8988T (cell line): ENCODE measurements around the gene RNF115.
"Not testable (repeated sequence)": the region's sequence is repeated elsewhere in the genome, so short reads cannot be mapped to it uniquely, and the experiment has no call there.

Experiments used
- DNase-seq: peaks from one replicate; pipeline ENCODE4 v3.0.0; 2011

RNF115 gene

GRCh38 chr1:145771056-145771455, 52.8 kb downstream of the RNF115 start:
- DNase-seq, result no peak

GRCh38 chr1:145768004-145768403, 55.9 kb downstream of the RNF115 start:
- not testable (repeated sequence) for DNase-seq

- not testable (repeated sequence) for DNase-seq
These were observed 57.0 kb downstream of the RNF115 start for GRCh38 chr1:145766926-145767325.

- DNase-seq, result not testable (repeated sequence)
These were observed 58.1 kb downstream of the RNF115 start for GRCh38 chr1:145765585-145766360.

GRCh38 chr1:145765127-145765526, 58.8 kb downstream of the RNF115 start:
- DNase-seq, result not testable (repeated sequence)

- DNase-seq, result not testable (repeated sequence)
These were observed 59.5 kb downstream of the RNF115 start for GRCh38 chr1:145764231-145764940.

- DNase-seq, result not testable (repeated sequence)
These were observed 61.9 kb downstream of the RNF115 start for GRCh38 chr1:145762001-145762400.

- not testable (repeated sequence) for DNase-seq
These were observed 62.4 kb downstream of the RNF115 start for GRCh38 chr1:145761498-145761897.

- DNase-seq, result not testable (repeated sequence)
These were observed 63.4 kb downstream of the RNF115 start for GRCh38 chr1:145760395-145760949.

- DNase-seq, result no peak
These were observed 64.2 kb downstream of the RNF115 start for GRCh38 chr1:145759721-145760120.

- DNase-seq, result no peak
These were observed 65.3 kb downstream of the RNF115 start for GRCh38 chr1:145758575-145758974.

GRCh38 chr1:145758116-145758515, 65.8 kb downstream of the RNF115 start:
- no peak for DNase-seq

GRCh38 chr1:145757420-145757819, 66.5 kb downstream of the RNF115 start:
- no peak for DNase-seq

GRCh38 chr1:145751491-145752037, 72.3 kb downstream of the RNF115 start:
- DNase-seq, result no peak

GRCh38 chr1:145750426-145750825, 73.5 kb downstream of the RNF115 start:
- no peak for DNase-seq

- DNase-seq, result no peak
These were observed 76.3 kb downstream of the RNF115 start for GRCh38 chr1:145747398-145748247.

- DNase-seq, result no peak
These were observed 83.6 kb downstream of the RNF115 start for GRCh38 chr1:145740269-145740668.

- no peak for DNase-seq
These were observed 87.7 kb downstream of the RNF115 start for GRCh38 chr1:145736191-145736590.

GRCh38 chr1:145730900-145731299, 93.0 kb downstream of the RNF115 start:
- DNase-seq, result no peak

GRCh38 chr1:145730467-145730866, 93.4 kb downstream of the RNF115 start:
- DNase-seq, result no peak

- no peak for DNase-seq
These were observed 94.0 kb downstream of the RNF115 start for GRCh38 chr1:145729666-145730436.

- no peak for DNase-seq
These were observed 94.7 kb downstream of the RNF115 start for GRCh38 chr1:145729196-145729595.
